Heart left ventricle (tissue), 13 donors: Measurements from ENCODE around the gene NEDD8.

Source experiments
- POLR2A ChIP-seq, 2 donors: fragments of 450-650 bp; IDR thresholded peaks; one replicate each; pipeline ENCODE4 v1.6.1; 2017; ENCODE audit warnings: antibody characterized with exemption in 2 of 2, mild to moderate bottlenecking in 2 of 2, moderate library complexity in 2 of 2
- TF ChIP-seq, protein P1 (sequence below), 12 donors: fragments of 200-600 bp; sonication (generic) in 4 of 12; IDR thresholded peaks; one replicate each; pipeline versions ENCODE4 v1.5.0 to v1.8.0; 2018 to 2022; ENCODE audit warnings: antibody characterized with exemption in 12 of 12, mild to moderate bottlenecking in 5 of 12
- donor health status: ischemic (EF 13 %, LVEDD 7.1; RV severe dilation, severe dysfunction).
- donor health status: DM: no; HTN: yes; CAD: no.
- donor health status: DM: no; HTN: no; CAD: no.
- donor health status: ischemic (EF 25% LVEDD 6.9; RV normal size, moderate dysfunction).
- donor health status: ischemic (EF 25% LVEDD 5.7; RV mildly dilated, moderate dysfunction).
- donor health status: ischemic (EF 35%, LVEDD 5.7; RV mildly dilated, moderate dysfunction).
- donor health status: nonischemic (EF 11% LVEDD 7.7; RV severe dilation, severe dysfunction).
- donor health status: DM: yes; HTN: yes; CAD: no.
- donor health status: PGD.
- donor health status: ischemic (EF 29% LVEDD 5.4; RV normal size, mild dysfunction).
- donor health status: nonischemic (EF 23%, LVEDD 6.1; RV moderate dilation, normal function).

DNA sequence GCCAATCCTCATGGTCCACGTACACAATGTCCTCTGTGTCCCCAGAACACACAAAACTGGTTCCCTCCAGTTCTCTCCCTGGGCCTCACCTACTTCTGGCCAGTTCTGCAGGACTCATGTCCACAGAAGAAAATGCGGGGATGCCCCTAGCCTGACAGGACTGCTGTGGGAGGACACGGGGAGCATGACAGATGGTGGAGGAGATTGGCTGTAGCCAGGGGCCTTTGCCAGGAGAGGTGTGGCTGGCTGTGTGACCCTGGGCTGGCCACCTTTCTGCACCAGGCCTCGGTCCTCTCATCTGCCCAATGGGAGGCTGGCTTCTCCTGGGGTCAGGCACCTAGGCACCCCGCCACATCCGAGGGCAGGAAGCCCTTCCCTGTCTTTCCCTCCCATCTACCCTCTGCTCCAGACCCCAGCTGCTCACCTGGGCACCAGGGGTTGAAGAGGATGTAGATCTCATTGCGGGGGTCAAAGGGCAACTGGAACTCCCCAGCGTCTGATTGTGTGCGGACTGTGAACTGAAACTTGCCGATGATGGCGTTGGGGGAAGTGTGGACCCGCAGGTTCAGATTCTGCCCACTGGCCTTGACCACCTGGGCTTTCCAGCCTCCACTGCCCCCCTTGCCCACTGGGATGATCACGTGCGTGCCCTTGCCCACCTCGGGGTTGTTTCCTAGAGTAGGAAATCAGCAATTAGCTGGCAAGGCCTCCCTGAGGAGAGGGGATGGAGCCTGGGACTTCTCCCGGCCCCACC lies 28.0 kb upstream of the NEDD8 start:
- no peak for TF ChIP-seq POLR2A (IDR thresholded peaks at IDR 0.05)
- TF ChIP-seq, protein P1, sequence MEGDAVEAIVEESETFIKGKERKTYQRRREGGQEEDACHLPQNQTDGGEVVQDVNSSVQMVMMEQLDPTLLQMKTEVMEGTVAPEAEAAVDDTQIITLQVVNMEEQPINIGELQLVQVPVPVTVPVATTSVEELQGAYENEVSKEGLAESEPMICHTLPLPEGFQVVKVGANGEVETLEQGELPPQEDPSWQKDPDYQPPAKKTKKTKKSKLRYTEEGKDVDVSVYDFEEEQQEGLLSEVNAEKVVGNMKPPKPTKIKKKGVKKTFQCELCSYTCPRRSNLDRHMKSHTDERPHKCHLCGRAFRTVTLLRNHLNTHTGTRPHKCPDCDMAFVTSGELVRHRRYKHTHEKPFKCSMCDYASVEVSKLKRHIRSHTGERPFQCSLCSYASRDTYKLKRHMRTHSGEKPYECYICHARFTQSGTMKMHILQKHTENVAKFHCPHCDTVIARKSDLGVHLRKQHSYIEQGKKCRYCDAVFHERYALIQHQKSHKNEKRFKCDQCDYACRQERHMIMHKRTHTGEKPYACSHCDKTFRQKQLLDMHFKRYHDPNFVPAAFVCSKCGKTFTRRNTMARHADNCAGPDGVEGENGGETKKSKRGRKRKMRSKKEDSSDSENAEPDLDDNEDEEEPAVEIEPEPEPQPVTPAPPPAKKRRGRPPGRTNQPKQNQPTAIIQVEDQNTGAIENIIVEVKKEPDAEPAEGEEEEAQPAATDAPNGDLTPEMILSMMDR (IDR thresholded peaks at IDR 0.05): no peak
